ENCODE results near the gene MICU1.

GRCh38 chr10:72449941-72450441 is 175.9 kb downstream of the MICU1 start:
- TF ChIP-seq CTCF (IDR thresholded peaks at IDR 0.05), result no peak
- no peak for TF ChIP-seq POLR2A (IDR thresholded peaks at IDR 0.05)
- no peak for TF ChIP-seq POLR2AphosphoS5 (IDR thresholded peaks at IDR 0.05)

All from transverse colon (tissue), 4 donors.